OCI-LY1 (cell line): ENCODE measurements around the gene PHRF1.

Source experiments
- CTCF ChIP-seq: fragments of 200-600 bp; sonication (generic), shearing (Covaris generic); IDR thresholded peaks from 2 replicates; pipeline ENCODE4 v1.5.1; 2017; ENCODE audit warnings: mild to moderate bottlenecking, antibody characterized with exemption, low read length, moderate library complexity, mixed read lengths
- EZH2 ChIP-seq: fragments of 200-600 bp; sonication (generic), shearing (Covaris generic); IDR thresholded peaks from 2 replicates; pipeline ENCODE4 v1.8.0; 2017; ENCODE audit warnings: borderline replicate concordance, mixed run types, mild to moderate bottlenecking, antibody characterized with exemption, low read length, moderate library complexity, mixed read lengths

GRCh38 chr11:560305-561147 is 15.7 kb upstream of the PHRF1 start, which contains the start of the genes LMNTD2 and RASSF7:
- no peak for TF ChIP-seq EZH2
- no peak for TF ChIP-seq CTCF
